ENCODE data around the gene IL9R. TPM values are rescaled to one million over a fixed set of nuclear protein-coding genes. Genes with fewer than 3 reads are reported as not detected.

The IL9R gene
- total RNA-seq, 1 experiment from 2014 or later: 0.46 TPM

DNA sequence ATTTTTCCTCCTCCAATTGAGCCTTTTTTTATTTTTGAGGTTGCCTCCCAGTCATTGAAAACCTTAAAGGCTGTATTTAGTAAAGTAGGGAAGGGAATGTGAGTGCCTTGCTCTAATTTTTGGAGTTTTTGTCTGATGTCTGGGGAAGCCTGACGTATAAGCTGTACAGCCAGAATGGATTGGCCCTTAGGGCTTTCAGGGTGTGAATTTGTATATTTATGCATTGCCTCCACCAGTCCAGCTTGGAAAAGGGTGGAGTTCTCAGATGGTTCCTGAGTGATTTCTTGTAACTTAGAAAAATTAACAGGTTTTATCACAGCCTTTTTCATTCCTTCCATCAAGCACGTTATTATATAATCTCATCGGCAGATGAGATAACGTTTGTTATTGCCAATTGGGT, 8.6 kb upstream of the IL9R start:
- BruUV-seq (replicated peaks): no TSS peak
- no peaks in the 10 kb centered on the region for H3K9me3 ChIP-seq (ENCODE audit: control insufficient read depth, insufficient read depth, low read depth, low read length)
- H3K27me3 ChIP-seq (ENCODE audit: control insufficient read depth, insufficient read depth, low read length): no peaks in the 10 kb centered on the region
- CTCF ChIA-PET: no interaction called here
- DNase-seq (ENCODE audit: low read depth, low spot score) (no peak), ATAC-seq (no peak)
- H3K36me3 ChIP-seq (ENCODE audit: control insufficient read depth, insufficient read depth, low read length): no peaks in the 10 kb centered on the region
- TF ChIP-seq SIN3A (IDR thresholded peaks at IDR 0.05; ENCODE audit: borderline replicate concordance, insufficient read depth, low read depth, low read length): no peak
- no peak for TF ChIP-seq TCF7L2 (IDR thresholded peaks at IDR 0.05; ENCODE audit: low read depth, low read length)
- TF ChIP-seq, protein P1, sequence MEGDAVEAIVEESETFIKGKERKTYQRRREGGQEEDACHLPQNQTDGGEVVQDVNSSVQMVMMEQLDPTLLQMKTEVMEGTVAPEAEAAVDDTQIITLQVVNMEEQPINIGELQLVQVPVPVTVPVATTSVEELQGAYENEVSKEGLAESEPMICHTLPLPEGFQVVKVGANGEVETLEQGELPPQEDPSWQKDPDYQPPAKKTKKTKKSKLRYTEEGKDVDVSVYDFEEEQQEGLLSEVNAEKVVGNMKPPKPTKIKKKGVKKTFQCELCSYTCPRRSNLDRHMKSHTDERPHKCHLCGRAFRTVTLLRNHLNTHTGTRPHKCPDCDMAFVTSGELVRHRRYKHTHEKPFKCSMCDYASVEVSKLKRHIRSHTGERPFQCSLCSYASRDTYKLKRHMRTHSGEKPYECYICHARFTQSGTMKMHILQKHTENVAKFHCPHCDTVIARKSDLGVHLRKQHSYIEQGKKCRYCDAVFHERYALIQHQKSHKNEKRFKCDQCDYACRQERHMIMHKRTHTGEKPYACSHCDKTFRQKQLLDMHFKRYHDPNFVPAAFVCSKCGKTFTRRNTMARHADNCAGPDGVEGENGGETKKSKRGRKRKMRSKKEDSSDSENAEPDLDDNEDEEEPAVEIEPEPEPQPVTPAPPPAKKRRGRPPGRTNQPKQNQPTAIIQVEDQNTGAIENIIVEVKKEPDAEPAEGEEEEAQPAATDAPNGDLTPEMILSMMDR (IDR thresholded peaks at IDR 0.05): no peak
- TF ChIP-seq, protein P2, sequence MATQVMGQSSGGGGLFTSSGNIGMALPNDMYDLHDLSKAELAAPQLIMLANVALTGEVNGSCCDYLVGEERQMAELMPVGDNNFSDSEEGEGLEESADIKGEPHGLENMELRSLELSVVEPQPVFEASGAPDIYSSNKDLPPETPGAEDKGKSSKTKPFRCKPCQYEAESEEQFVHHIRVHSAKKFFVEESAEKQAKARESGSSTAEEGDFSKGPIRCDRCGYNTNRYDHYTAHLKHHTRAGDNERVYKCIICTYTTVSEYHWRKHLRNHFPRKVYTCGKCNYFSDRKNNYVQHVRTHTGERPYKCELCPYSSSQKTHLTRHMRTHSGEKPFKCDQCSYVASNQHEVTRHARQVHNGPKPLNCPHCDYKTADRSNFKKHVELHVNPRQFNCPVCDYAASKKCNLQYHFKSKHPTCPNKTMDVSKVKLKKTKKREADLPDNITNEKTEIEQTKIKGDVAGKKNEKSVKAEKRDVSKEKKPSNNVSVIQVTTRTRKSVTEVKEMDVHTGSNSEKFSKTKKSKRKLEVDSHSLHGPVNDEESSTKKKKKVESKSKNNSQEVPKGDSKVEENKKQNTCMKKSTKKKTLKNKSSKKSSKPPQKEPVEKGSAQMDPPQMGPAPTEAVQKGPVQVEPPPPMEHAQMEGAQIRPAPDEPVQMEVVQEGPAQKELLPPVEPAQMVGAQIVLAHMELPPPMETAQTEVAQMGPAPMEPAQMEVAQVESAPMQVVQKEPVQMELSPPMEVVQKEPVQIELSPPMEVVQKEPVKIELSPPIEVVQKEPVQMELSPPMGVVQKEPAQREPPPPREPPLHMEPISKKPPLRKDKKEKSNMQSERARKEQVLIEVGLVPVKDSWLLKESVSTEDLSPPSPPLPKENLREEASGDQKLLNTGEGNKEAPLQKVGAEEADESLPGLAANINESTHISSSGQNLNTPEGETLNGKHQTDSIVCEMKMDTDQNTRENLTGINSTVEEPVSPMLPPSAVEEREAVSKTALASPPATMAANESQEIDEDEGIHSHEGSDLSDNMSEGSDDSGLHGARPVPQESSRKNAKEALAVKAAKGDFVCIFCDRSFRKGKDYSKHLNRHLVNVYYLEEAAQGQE (IDR thresholded peaks at IDR 0.05; ENCODE audit: insufficient read depth in 1 of 2, low read depth in 2 of 2, low read length in 1 of 2): no peak
- no peak for TF ChIP-seq POLR2AphosphoS5 (IDR thresholded peaks at IDR 0.05; ENCODE audit: low read depth, low read length)
- POLR2A ChIA-PET: no interaction called here
- H3K4me1 ChIP-seq (ENCODE audit: control insufficient read depth, insufficient read depth, low read length): no peaks in the 10 kb centered on the region
- in situ Hi-C loops (cut with HindIII; ENCODE audit: low pct_unique_long_range_greater_than_20kb, low sequenced_read_pairs) (no loop called here), intact Hi-C loops (cut with micrococcal nuclease; ENCODE audit: unreplicated experiment) (no loop called here)
- no peak overlapping the region for H3K27ac ChIP-seq (ENCODE audit: low read length)
- H3K4me3 ChIP-seq (ENCODE audit: low read depth in 2 of 2, low read length in 2 of 2): no peak overlapping the region

DNA sequence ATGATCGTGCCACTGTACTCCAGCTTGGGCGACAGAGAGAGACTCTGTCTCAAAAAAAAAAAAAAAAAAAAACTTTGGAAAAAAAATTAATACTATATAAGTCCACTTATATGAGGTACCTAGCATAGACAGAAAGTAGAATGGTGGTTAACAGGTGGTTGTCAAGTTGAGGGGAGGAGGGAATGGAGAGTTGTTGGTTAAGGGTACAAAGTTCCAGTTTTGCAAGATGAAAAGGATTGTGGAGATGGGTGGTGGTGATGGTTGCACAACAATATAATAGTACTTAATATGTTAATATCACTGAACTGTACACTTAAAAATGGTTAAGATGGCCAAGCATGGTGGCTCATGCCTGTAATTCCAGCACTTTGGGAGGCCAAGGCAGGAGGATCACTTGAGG, 4.1 kb upstream of the IL9R start:
- H3K4me1 ChIP-seq (ENCODE audit: control insufficient read depth, insufficient read depth, low read length): no peaks in the 10 kb centered on the region
- H3K9me3 ChIP-seq (ENCODE audit: control insufficient read depth, insufficient read depth, low read depth, low read length): no peaks in the 10 kb centered on the region
- H3K27ac ChIP-seq (ENCODE audit: low read length): no peak overlapping the region
- POLR2A ChIA-PET: no interaction called here
- CTCF ChIA-PET: no interaction called here
- in situ Hi-C loops (cut with HindIII; ENCODE audit: low pct_unique_long_range_greater_than_20kb, low sequenced_read_pairs) (no loop called here), intact Hi-C loops (cut with micrococcal nuclease; ENCODE audit: unreplicated experiment) (no loop called here)
- TF ChIP-seq, protein P1 (IDR thresholded peaks at IDR 0.05): no peak
- no peak for TF ChIP-seq SIN3A (IDR thresholded peaks at IDR 0.05; ENCODE audit: borderline replicate concordance, insufficient read depth, low read depth, low read length)
- TF ChIP-seq POLR2AphosphoS5 (IDR thresholded peaks at IDR 0.05; ENCODE audit: low read depth, low read length): no peak
- TF ChIP-seq, protein P2 (IDR thresholded peaks at IDR 0.05; ENCODE audit: insufficient read depth in 1 of 2, low read depth in 2 of 2, low read length in 1 of 2): no peak
- DNase-seq (ENCODE audit: low read depth, low spot score) (no peak), ATAC-seq (no peak)
- H3K27me3 ChIP-seq (ENCODE audit: control insufficient read depth, insufficient read depth, low read length): no peaks in the 10 kb centered on the region
- H3K36me3 ChIP-seq (ENCODE audit: control insufficient read depth, insufficient read depth, low read length): no peaks in the 10 kb centered on the region
- no TSS peak for BruUV-seq (replicated peaks)
- H3K4me3 ChIP-seq (ENCODE audit: low read depth in 2 of 2, low read length in 2 of 2): no peak overlapping the region
